ENCODE results near the gene ZNF366.

The ZNF366 gene

GRCh38 chr5:72489536-72489935 lies 17.7 kb downstream of the ZNF366 start:
- DNase-seq: no peak

GRCh38 chr5:72488756-72489155 lies 18.5 kb downstream of the ZNF366 start:
- DNase-seq: no peak

- DNase-seq: no peak
Observed at GRCh38 chr5:72487177-72487576, 20.0 kb downstream of the ZNF366 start.

- no peak for DNase-seq
Observed at GRCh38 chr5:72486371-72486770, 20.8 kb downstream of the ZNF366 start.

- DNase-seq: no peak
Observed at GRCh38 chr5:72485430-72485974, 21.7 kb downstream of the ZNF366 start.

- DNase-seq: no peak
Observed at GRCh38 chr5:72482046-72482445, 25.2 kb downstream of the ZNF366 start.

GRCh38 chr5:72480841-72481240 lies 26.4 kb downstream of the ZNF366 start:
- DNase-seq: no peak

GRCh38 chr5:72479921-72480320 lies 27.3 kb downstream of the ZNF366 start:
- DNase-seq: no peak

GRCh38 chr5:72478684-72479083 lies 28.5 kb downstream of the ZNF366 start:
- no peak for DNase-seq

GRCh38 chr5:72478276-72478675 lies 28.9 kb downstream of the ZNF366 start:
- DNase-seq: no peak

GRCh38 chr5:72477644-72478043 lies 29.6 kb downstream of the ZNF366 start:
- no peak for DNase-seq

GRCh38 chr5:72477176-72477575 lies 30.0 kb downstream of the ZNF366 start:
- DNase-seq: no peak

- DNase-seq: no peak
Observed at GRCh38 chr5:72476721-72477120, 30.5 kb downstream of the ZNF366 start.

- DNase-seq: no peak
Observed at GRCh38 chr5:72476275-72476674, 30.9 kb downstream of the ZNF366 start.

- no peak for DNase-seq
Observed at GRCh38 chr5:72474516-72474915, 32.7 kb downstream of the ZNF366 start.

GRCh38 chr5:72474046-72474500 lies 33.1 kb downstream of the ZNF366 start:
- DNase-seq: no peak

GRCh38 chr5:72472666-72473422 lies 34.4 kb downstream of the ZNF366 start:
- DNase-seq: no peak

- DNase-seq: no peak
Observed at GRCh38 chr5:72472031-72472430, 35.2 kb downstream of the ZNF366 start.

GRCh38 chr5:72470826-72471225 lies 36.4 kb downstream of the ZNF366 start:
- no peak for DNase-seq

- no peak for DNase-seq
Observed at GRCh38 chr5:72468606-72469005, 38.6 kb downstream of the ZNF366 start.

GRCh38 chr5:72468024-72468423 lies 39.2 kb downstream of the ZNF366 start:
- DNase-seq: no peak

GRCh38 chr5:72467461-72467860 lies 39.7 kb downstream of the ZNF366 start:
- DNase-seq: no peak

- no peak for DNase-seq
Observed at GRCh38 chr5:72465601-72466563, 41.3 kb downstream of the ZNF366 start.

Measured in T-helper 9 cell (primary cell).